Left lung (tissue), 10 donors: ENCODE measurements around the gene TFAP2C. TPM values are rescaled to one million over a fixed set of nuclear protein-coding genes. Genes with fewer than 3 reads are reported as not detected.

Experiments
- ATAC-seq: fragments of 200-7000 bp; cut with Tn5 transposase; one replicate; pipeline ENCODE4 v1.9.1; 2020; ENCODE audit warnings: moderate library complexity
- DNase-seq, 4 donors: peaks; one replicate each; pipeline ENCODE4 v3.0.0-alpha.2; 2013 to 2020
- H3K27ac ChIP-seq, 2 donors: fragments of 200-600 bp; sonication (generic) in 1 of 2; one replicate each; pipeline versions ENCODE4 v1.5.0 to v1.8.0; 2020 to 2021
- H3K27me3 ChIP-seq, 2 donors: fragments of 200-600 bp; sonication (generic) in 1 of 2; one replicate each; pipeline versions ENCODE4 v1.5.0 to v1.8.0; 2020 to 2021
- H3K36me3 ChIP-seq, 2 donors: fragments of 200-600 bp; sonication (generic) in 1 of 2; one replicate each; pipeline versions ENCODE4 v1.5.0 to v1.8.0; 2020 to 2021
- H3K4me1 ChIP-seq, 2 donors: fragments of 200-600 bp; one replicate each; pipeline ENCODE4 v1.8.0; 2021
- H3K4me3 ChIP-seq, 2 donors: fragments of 200-600 bp; sonication (generic) in 1 of 2; one replicate each; pipeline versions ENCODE4 v1.5.0 to v1.8.0; 2020 to 2021; ENCODE audit warnings: mild to moderate bottlenecking in 1 of 2
- H3K9me3 ChIP-seq, 2 donors: fragments of 200-600 bp; sonication (generic) in 1 of 2; one replicate each; pipeline versions ENCODE4 v1.5.0 to v1.8.0; 2020 to 2021
- intact Hi-C, 2 donors: fragments of 100-400 bp; cut with DNase I; formaldehyde crosslinking; loops; one replicate each; pipeline versions ENCODE4 v1.11.2 to v1.14.2; 2022
- polyA plus RNA-seq, 6 donors: library from polyadenylated mRNA; unstranded; fragments of 120-200 nt; gene quantifications; one replicate each; pipeline ENCODE4 v1.2.1, GENCODE V29; 2013; ENCODE audit not compliant: insufficient read length in 6 of 6
- total RNA-seq, 2 donors: library from RNA; stranded (reverse); fragmentation: NEBNext Ultra II Directional; extraction: Animal tissue kit (Norgen Biotek cat#: 25700); gene quantifications; one replicate each; pipeline ENCODE4 v1.2.1, GENCODE V29; 2021
- TF ChIP-seq, protein P1 (sequence below), 2 donors: fragments of 200-600 bp; sonication (generic) in 1 of 2; IDR thresholded peaks; one replicate each; pipeline versions ENCODE4 v1.5.0 to v1.8.0; 2021; ENCODE audit warnings: antibody characterized with exemption in 2 of 2
- donor health status: DM: no; HTN: yes; CAD: no.
- donor health status: DM: no; HTN: no; CAD: no.

The TFAP2C gene
- total and polyA plus RNA-seq, 8 donors: 2.4 to 4.1 (median 3.4) TPM

DNA sequence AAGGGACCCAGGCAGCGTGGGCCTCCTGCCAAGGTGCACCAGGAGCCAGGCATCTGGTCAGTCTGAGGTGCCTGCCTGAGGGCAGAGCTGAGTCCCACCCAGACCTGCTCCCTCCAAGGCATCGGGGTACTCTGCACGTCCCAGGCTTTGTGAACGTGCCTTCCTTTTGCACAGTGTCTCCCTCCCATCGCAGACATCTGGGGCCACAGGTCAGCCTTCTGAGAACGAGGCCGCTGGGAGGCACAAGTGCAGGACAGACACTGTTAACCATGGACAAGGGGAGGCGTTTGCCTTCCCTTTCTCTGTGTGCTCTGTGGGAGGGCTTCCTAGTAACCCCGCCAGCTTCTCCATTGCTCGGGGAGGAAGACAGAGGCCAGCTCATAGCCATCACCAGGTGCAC, 47.6 kb downstream of the TFAP2C start:
- TF ChIP-seq, protein P1, sequence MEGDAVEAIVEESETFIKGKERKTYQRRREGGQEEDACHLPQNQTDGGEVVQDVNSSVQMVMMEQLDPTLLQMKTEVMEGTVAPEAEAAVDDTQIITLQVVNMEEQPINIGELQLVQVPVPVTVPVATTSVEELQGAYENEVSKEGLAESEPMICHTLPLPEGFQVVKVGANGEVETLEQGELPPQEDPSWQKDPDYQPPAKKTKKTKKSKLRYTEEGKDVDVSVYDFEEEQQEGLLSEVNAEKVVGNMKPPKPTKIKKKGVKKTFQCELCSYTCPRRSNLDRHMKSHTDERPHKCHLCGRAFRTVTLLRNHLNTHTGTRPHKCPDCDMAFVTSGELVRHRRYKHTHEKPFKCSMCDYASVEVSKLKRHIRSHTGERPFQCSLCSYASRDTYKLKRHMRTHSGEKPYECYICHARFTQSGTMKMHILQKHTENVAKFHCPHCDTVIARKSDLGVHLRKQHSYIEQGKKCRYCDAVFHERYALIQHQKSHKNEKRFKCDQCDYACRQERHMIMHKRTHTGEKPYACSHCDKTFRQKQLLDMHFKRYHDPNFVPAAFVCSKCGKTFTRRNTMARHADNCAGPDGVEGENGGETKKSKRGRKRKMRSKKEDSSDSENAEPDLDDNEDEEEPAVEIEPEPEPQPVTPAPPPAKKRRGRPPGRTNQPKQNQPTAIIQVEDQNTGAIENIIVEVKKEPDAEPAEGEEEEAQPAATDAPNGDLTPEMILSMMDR (IDR thresholded peaks at IDR 0.05): no peak
- no peak for ATAC-seq
- intact Hi-C loops: no loop called here
- Histone ChIP-seq H3K36me3 (no peaks in the 10 kb centered on the region), H3K9me3 (no peaks in the 10 kb centered on the region), H3K27me3 (peaks cover 0 to 8% of the 10 kb centered on the region in 2 donors), H3K4me3 (no peak overlapping the region), H3K27ac (no peak overlapping the region), H3K4me1 (no peaks in the 10 kb centered on the region)
- no peak for DNase-seq

DNA sequence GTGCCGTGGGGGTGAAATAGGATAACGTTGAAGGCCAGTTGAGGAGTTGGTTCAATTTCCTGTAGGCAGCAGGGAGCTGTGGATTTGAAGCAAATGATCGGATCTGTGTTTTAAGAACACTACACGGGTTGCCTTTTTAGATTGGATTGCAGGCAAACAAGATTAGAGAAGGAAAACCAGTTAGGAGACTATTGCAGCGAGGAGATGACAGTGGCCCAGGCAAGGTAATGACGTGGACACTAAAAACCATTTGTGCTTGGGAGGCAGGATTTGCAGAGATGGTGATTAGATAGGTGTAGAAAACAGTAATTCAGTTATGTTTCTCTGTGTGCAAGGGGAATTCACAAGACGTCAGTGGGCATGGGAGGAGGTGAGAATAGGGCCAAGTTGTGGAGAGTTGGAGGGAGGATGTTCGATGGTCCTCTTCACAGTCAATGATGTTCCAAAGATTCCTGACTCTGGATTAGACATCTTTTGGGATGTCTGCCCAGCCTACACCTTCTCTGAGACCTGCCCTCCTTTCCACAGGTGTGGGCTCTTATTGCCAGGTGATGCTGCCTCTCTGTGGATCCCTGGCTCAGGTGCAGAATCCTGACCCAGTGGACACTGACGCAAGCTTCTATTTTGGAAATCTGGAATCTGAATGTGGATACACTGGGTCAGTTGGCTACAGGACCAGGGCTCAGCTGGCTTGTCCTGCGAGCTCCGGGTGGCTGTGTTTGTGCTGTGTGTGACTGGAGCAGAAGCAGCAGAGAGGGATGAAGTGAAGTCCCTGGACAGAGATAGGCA, 54.2 kb downstream of the TFAP2C start:
- Histone ChIP-seq H3K4me3 (no peak overlapping the region), H3K4me1 (no peaks in the 10 kb centered on the region), H3K27me3 (peaks cover 0 to 62% of the 10 kb centered on the region in 2 donors), H3K27ac (no peak overlapping the region), H3K36me3 (no peaks in the 10 kb centered on the region), H3K9me3 (no peaks in the 10 kb centered on the region)
- TF ChIP-seq, protein P1 (IDR thresholded peaks at IDR 0.05): no peak
- ATAC-seq (no peak), DNase-seq (no peak)
- intact Hi-C loops: no loop called here

DNA sequence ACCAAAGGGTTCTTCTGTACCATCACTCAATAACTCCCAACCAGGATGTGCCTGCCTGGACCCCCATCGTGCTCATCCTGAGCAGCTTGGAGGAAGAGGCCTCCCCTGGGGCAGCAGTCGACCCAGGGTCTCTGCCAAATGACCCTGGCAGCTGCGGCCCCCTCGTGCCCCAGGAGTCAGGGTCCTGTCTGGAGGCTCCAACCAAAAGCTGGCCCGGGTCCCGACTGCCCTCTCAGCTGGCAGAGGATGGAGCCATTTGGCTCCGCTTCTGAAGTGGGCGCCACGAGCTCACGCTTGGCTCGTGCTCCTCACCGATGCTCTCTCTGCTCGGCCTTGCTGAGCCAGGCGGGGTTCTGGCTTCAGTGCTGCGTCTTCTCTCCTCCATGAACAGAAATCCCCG, 56.8 kb downstream of the TFAP2C start:
- DNase-seq: no peak
- peaks cover 0 to 80% of the 10 kb centered on the region in 2 donors for H3K27me3 ChIP-seq
- intact Hi-C loops: no loop called here
- no peaks in the 10 kb centered on the region for H3K36me3 ChIP-seq
- H3K4me1 ChIP-seq: no peaks in the 10 kb centered on the region
- H3K4me3 ChIP-seq: no peak overlapping the region
- TF ChIP-seq, protein P1 (IDR thresholded peaks at IDR 0.05): no peak
- no peak for ATAC-seq
- H3K9me3 ChIP-seq: no peaks in the 10 kb centered on the region
- H3K27ac ChIP-seq: no peak overlapping the region

- Histone ChIP-seq H3K27ac (no peak overlapping the region), H3K27me3 (peaks cover 0 to 81% of the 10 kb centered on the region in 2 donors), H3K9me3 (no peaks in the 10 kb centered on the region), H3K4me1 (no peaks in the 10 kb centered on the region), H3K4me3 (no peak overlapping the region), H3K36me3 (no peaks in the 10 kb centered on the region)
- intact Hi-C loops: no loop called here
- TF ChIP-seq, protein P1 (IDR thresholded peaks at IDR 0.05): no peak
- ATAC-seq (no peak), DNase-seq (no peak)
These were observed 58.0 kb downstream of the TFAP2C start for GRCh38 chr20:56687061-56687460.

DNA sequence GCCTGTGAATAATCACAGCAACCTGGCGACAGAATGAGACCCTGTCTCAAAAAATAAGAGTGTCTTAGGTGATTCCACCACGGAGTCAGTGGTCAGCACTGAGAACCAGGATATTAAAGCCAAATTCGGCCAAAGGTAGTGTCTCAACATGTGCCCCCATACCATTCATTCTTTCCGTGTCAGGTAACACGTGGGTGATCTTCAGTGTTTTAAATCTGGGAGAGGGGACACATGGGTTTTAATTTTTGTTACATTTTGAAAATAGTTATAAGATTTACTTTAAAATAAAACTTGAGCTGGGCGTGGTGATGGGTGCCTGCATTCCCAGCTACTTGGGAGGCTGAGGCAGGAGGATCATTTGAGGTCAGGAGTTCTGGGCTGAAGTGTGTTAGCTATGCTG, 59.0 kb downstream of the TFAP2C start:
- intact Hi-C loops: no loop called here
- DNase-seq (no peak), ATAC-seq (no peak)
- Histone ChIP-seq H3K9me3 (no peaks in the 10 kb centered on the region), H3K4me3 (no peak overlapping the region), H3K27me3 (peaks cover 0 to 76% of the 10 kb centered on the region in 2 donors), H3K4me1 (no peaks in the 10 kb centered on the region), H3K36me3 (no peaks in the 10 kb centered on the region), H3K27ac (no peak overlapping the region)
- TF ChIP-seq, protein P1 (IDR thresholded peaks at IDR 0.05): no peak

Other genes with a start within 250 kb of the TFAP2C start
- gene AURKA, start 237.1 kb upstream of the TFAP2C start, total RNA-seq: 10 to 100 TPM in 1 of 2 donors, 1 to 10 TPM in 1; 3.7 to 22.3 TPM
- 10 to 100 TPM; 12.0 to 28.8 (median 17.2) TPM for gene AURKA, start 237.1 kb upstream of the TFAP2C start, polyA plus RNA-seq
- 10 to 100 TPM; 30.0 to 34.3 TPM for gene CSTF1, start 236.7 kb upstream of the TFAP2C start, total RNA-seq
- 10 to 100 TPM; 39.0 to 44.6 (median 42.9) TPM for gene CSTF1, start 236.7 kb upstream of the TFAP2C start, polyA plus RNA-seq
- 10 to 100 TPM; 14.4 to 28.1 TPM for gene CASS4, start 217.0 kb upstream of the TFAP2C start, total RNA-seq
- 10 to 100 TPM; 20.6 to 24.7 (median 23.4) TPM for gene CASS4, start 217.0 kb upstream of the TFAP2C start, polyA plus RNA-seq
- gene RTF2, start 160.7 kb upstream of the TFAP2C start, total RNA-seq: 10 to 100 TPM; 68.2 to 85.1 TPM
- gene RTF2, start 160.7 kb upstream of the TFAP2C start, polyA plus RNA-seq: 100 to 1,000 TPM; 116 to 133 (median 128) TPM
- under 1 TPM in 1 of 2 donors, not detected in 1; 0.81 TPM for gene FAM209A, start 104.6 kb upstream of the TFAP2C start, total RNA-seq
- under 1 TPM in 5 of 6 donors, not detected in 1; 0.29 to 0.59 (median 0.39) TPM for gene FAM209A, start 104.6 kb upstream of the TFAP2C start, polyA plus RNA-seq
- under 1 TPM in 1 of 2 donors, not detected in 1; 0.42 TPM for gene FAM209B, start 96.1 kb upstream of the TFAP2C start, total RNA-seq
- gene FAM209B, start 96.1 kb upstream of the TFAP2C start, polyA plus RNA-seq: under 1 TPM in 4 of 6 donors, not detected in 2; 0.30 to 0.63 (median 0.34) TPM